ENCODE data around the gene HNF1B. TPM values are rescaled to one million over a fixed set of nuclear protein-coding genes. Genes with fewer than 3 reads are reported as not detected.

The HNF1B gene
- polyA plus RNA-seq, 1 of the 3 experiments (the other 2 are of a cell fraction): not detected

DNA sequence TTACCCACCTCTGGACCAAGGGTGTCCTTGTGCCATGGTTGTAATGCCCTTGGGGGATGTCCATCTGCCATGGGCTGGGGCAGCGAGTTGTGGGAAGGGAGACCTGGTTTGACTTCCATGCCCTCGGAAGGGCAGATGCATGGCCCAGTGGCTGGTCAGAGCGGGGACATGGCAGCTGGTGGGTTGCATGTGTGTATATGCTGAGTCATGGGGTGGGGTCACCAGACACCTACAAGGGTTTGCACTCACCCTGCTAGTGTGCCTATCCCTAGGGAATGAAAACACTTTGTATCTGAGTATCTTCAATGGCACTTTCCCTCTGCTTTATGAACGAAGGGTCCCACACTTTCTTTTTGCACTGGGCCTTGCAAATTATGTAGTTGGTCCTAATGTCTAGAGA lies 10.6 kb upstream of the HNF1B start:
- H3K9me3 ChIP-seq: no peaks in the 10 kb centered on the region
- H3K27ac ChIP-seq (ENCODE audit: low read depth in 2 of 2, low read length in 1 of 2): no peak overlapping the region
- H2AFZ ChIP-seq (ENCODE audit: low read depth): no peak overlapping the region
- H4K20me1 ChIP-seq (ENCODE audit: insufficient read depth): no peaks in the 10 kb centered on the region
- ChIA-PET POLR2A (no interaction called here), CTCF (interaction anchor here (1.4 kb wide), 1 partner anchor 15 kb away, joined by 6 read pairs; no protein-coding TSS in a partner anchor)
- no peaks in the 10 kb centered on the region for H3K9me2 ChIP-seq
- no peak overlapping the region for H3K9ac ChIP-seq
- peaks cover 0 to 13% of the 10 kb centered on the region in 2 experiments; a peak in 1 of 4 replicates for H3K4me1 ChIP-seq (ENCODE audit: control insufficient read depth in 1 of 2, insufficient read depth in 2 of 2, low read depth in 1 of 2, low read length in 1 of 2)
- no peak overlapping the region for H3K4me3 ChIP-seq (ENCODE audit: low read depth in 2 of 2, low read length in 1 of 2)
- 96% methylated on average over 2 of the region's 4 CpGs for WGBS (ENCODE audit: low lambda C conversion rate)
- H3K79me2 ChIP-seq (ENCODE audit: insufficient read depth): no peaks in the 10 kb centered on the region
- no peaks in the 10 kb centered on the region for H3K36me3 ChIP-seq (replicated peaks in 1 of 2; ENCODE audit: control insufficient read depth in 1 of 2, insufficient read depth in 2 of 2, low read length in 1 of 2)
- no peak for DNase-seq
- peaks cover 6% of the 10 kb centered on the region for H3F3A ChIP-seq (replicated peaks; ENCODE audit: insufficient read depth)
- no peak overlapping the region for H3K4me2 ChIP-seq
- TF ChIP-seq MXI1 (IDR thresholded peaks at IDR 0.05; ENCODE audit: low read depth, low read length) (no peak), RXRA (IDR thresholded peaks at IDR 0.05; ENCODE audit: borderline replicate concordance, low read depth) (no peak), NFIC (IDR thresholded peaks at IDR 0.05; ENCODE audit: borderline replicate concordance) (no peak), SIN3A (IDR thresholded peaks at IDR 0.05; ENCODE audit: borderline replicate concordance, low read depth, low read length) (no peak), NRF1 (IDR thresholded peaks at IDR 0.05; ENCODE audit: low read depth, low read length) (no peak)
- TF ChIP-seq, protein P1, sequence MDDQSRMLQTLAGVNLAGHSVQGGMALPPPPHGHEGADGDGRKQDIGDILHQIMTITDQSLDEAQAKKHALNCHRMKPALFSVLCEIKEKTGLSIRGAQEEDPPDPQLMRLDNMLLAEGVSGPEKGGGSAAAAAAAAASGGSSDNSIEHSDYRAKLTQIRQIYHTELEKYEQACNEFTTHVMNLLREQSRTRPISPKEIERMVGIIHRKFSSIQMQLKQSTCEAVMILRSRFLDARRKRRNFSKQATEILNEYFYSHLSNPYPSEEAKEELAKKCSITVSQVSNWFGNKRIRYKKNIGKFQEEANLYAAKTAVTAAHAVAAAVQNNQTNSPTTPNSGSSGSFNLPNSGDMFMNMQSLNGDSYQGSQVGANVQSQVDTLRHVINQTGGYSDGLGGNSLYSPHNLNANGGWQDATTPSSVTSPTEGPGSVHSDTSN (IDR thresholded peaks at IDR 0.05): no peak
- TF ChIP-seq, protein P2, sequence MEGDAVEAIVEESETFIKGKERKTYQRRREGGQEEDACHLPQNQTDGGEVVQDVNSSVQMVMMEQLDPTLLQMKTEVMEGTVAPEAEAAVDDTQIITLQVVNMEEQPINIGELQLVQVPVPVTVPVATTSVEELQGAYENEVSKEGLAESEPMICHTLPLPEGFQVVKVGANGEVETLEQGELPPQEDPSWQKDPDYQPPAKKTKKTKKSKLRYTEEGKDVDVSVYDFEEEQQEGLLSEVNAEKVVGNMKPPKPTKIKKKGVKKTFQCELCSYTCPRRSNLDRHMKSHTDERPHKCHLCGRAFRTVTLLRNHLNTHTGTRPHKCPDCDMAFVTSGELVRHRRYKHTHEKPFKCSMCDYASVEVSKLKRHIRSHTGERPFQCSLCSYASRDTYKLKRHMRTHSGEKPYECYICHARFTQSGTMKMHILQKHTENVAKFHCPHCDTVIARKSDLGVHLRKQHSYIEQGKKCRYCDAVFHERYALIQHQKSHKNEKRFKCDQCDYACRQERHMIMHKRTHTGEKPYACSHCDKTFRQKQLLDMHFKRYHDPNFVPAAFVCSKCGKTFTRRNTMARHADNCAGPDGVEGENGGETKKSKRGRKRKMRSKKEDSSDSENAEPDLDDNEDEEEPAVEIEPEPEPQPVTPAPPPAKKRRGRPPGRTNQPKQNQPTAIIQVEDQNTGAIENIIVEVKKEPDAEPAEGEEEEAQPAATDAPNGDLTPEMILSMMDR (IDR thresholded peaks at IDR 0.05): no peak
- TF ChIP-seq, protein P3, sequence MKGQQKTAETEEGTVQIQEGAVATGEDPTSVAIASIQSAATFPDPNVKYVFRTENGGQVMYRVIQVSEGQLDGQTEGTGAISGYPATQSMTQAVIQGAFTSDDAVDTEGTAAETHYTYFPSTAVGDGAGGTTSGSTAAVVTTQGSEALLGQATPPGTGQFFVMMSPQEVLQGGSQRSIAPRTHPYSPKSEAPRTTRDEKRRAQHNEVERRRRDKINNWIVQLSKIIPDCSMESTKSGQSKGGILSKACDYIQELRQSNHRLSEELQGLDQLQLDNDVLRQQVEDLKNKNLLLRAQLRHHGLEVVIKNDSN (IDR thresholded peaks at IDR 0.05; ENCODE audit: borderline replicate concordance, low read depth): no peak
- H3K27me3 ChIP-seq (ENCODE audit: insufficient read depth): no peaks in the 10 kb centered on the region

DNA sequence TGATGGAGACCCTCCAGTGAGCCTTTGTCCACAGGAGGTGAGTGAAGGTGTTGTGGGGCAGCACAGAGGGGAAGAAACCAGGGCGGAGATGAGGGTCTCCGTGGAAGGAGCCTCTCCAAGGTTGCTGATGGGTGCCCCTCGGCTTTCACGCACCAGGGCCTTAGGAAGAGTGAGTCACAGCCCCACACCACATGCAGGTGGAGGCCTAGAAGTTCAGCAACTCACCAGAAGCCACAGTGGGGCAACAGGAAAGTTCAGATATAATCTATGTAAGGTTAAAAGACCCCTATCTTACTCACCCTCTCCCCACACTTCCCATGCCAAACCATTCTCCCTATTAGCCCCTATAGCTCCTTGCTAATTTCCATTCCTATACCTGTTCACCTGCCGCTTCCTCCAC lies 9.5 kb upstream of the HNF1B start:
- Histone ChIP-seq H3K79me2 (ENCODE audit: insufficient read depth) (no peaks in the 10 kb centered on the region), H3K9me3 (no peaks in the 10 kb centered on the region), H3F3A (replicated peaks; ENCODE audit: insufficient read depth) (peaks cover 6% of the 10 kb centered on the region), H3K9me2 (no peaks in the 10 kb centered on the region), H3K4me3 (ENCODE audit: low read depth in 2 of 2, low read length in 1 of 2) (no peak overlapping the region), H3K36me3 (replicated peaks in 1 of 2; ENCODE audit: control insufficient read depth in 1 of 2, insufficient read depth in 2 of 2, low read length in 1 of 2) (no peaks in the 10 kb centered on the region), H3K27ac (ENCODE audit: low read depth in 2 of 2, low read length in 1 of 2) (no peak overlapping the region), H3K4me2 (no peak overlapping the region), H4K20me1 (ENCODE audit: insufficient read depth) (no peaks in the 10 kb centered on the region), H3K4me1 (ENCODE audit: control insufficient read depth in 1 of 2, insufficient read depth in 2 of 2, low read depth in 1 of 2, low read length in 1 of 2) (peaks cover 0 to 13% of the 10 kb centered on the region in 2 experiments; a peak in 1 of 4 replicates), H3K27me3 (ENCODE audit: insufficient read depth) (no peaks in the 10 kb centered on the region), H2AFZ (ENCODE audit: low read depth) (no peak overlapping the region), H3K9ac (no peak overlapping the region)
- TF ChIP-seq RFX5 (IDR thresholded peaks at IDR 0.05; ENCODE audit: low read length): no peak
- TF ChIP-seq TCF12 (IDR thresholded peaks at IDR 0.05): no peak
- TF ChIP-seq, protein P4, sequence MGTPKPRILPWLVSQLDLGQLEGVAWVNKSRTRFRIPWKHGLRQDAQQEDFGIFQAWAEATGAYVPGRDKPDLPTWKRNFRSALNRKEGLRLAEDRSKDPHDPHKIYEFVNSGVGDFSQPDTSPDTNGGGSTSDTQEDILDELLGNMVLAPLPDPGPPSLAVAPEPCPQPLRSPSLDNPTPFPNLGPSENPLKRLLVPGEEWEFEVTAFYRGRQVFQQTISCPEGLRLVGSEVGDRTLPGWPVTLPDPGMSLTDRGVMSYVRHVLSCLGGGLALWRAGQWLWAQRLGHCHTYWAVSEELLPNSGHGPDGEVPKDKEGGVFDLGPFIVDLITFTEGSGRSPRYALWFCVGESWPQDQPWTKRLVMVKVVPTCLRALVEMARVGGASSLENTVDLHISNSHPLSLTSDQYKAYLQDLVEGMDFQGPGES (IDR thresholded peaks at IDR 0.05; ENCODE audit: low read depth, low read length): no peak
- no peak for TF ChIP-seq ELF1 (IDR thresholded peaks at IDR 0.05)
- no peak for TF ChIP-seq GATA2 (CRISPR knock-in tag; IDR thresholded peaks at IDR 0.05)
- TF ChIP-seq NFIC (IDR thresholded peaks at IDR 0.05; ENCODE audit: borderline replicate concordance): no peak
- TF ChIP-seq CHD2 (IDR thresholded peaks at IDR 0.05; ENCODE audit: low read length, partially characterized antibody): no peak
- no peak for TF ChIP-seq SIN3A (IDR thresholded peaks at IDR 0.05; ENCODE audit: borderline replicate concordance, low read depth, low read length)
- TF ChIP-seq, protein P5, sequence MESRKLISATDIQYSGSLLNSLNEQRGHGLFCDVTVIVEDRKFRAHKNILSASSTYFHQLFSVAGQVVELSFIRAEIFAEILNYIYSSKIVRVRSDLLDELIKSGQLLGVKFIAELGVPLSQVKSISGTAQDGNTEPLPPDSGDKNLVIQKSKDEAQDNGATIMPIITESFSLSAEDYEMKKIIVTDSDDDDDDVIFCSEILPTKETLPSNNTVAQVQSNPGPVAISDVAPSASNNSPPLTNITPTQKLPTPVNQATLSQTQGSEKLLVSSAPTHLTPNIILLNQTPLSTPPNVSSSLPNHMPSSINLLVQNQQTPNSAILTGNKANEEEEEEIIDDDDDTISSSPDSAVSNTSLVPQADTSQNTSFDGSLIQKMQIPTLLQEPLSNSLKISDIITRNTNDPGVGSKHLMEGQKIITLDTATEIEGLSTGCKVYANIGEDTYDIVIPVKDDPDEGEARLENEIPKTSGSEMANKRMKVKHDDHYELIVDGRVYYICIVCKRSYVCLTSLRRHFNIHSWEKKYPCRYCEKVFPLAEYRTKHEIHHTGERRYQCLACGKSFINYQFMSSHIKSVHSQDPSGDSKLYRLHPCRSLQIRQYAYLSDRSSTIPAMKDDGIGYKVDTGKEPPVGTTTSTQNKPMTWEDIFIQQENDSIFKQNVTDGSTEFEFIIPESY (IDR thresholded peaks at IDR 0.05; ENCODE audit: borderline replicate concordance, low read depth): no peak
- ChIA-PET POLR2A (no interaction called here), CTCF (interaction anchor here (1.2 to 1.4 kb wide), 2 partner anchors 11 to 16 kb away, joined by 5 to 6 read pairs; no protein-coding TSS in a partner anchor)
- 80% methylated on average over 4 of the region's 5 CpGs for WGBS (ENCODE audit: low lambda C conversion rate)
- no peak for DNase-seq

Data from SK-N-SH (cell line).